GM12872 (cell line): Measurements from ENCODE around the gene FZD4.

Experiments used
- CTCF ChIP-seq: IDR thresholded peaks from 3 replicates; pipeline ENCODE4 v1.5.1; 2011; ENCODE audit warnings: low read depth, mild to moderate bottlenecking, low read length, moderate library complexity; ENCODE audit not compliant: insufficient read depth

FZD4 gene

GRCh38 chr11:86917589-86917988 lies 37.6 kb downstream of the FZD4 start:
- no peak for TF ChIP-seq CTCF

- TF ChIP-seq CTCF, result no peak
Measured at GRCh38 chr11:86916330-86916729, 38.9 kb downstream of the FZD4 start.

- TF ChIP-seq CTCF, result no peak
Measured at GRCh38 chr11:86914865-86915519, 40.2 kb downstream of the FZD4 start.

GRCh38 chr11:86912238-86912637 lies 43.0 kb downstream of the FZD4 start:
- TF ChIP-seq CTCF, result no peak

GRCh38 chr11:86910592-86910991 lies 44.6 kb downstream of the FZD4 start:
- TF ChIP-seq CTCF, result no peak

- TF ChIP-seq CTCF, result no peak
Measured at GRCh38 chr11:86906198-86906597, 49.0 kb downstream of the FZD4 start.

GRCh38 chr11:86905252-86905651 lies 49.9 kb downstream of the FZD4 start:
- TF ChIP-seq CTCF, result no peak
